GM21423 (cell line): ENCODE measurements around the gene SCYGR3.
"Not testable (repeated sequence)": the region's sequence is repeated elsewhere in the genome, so short reads cannot be mapped to it uniquely, and the experiment has no call there.

Experiments
- ATAC-seq: cut with Tn5 transposase; IDR thresholded peaks from one replicate; pipeline ENCODE4 v1.9.1; 2021; ENCODE audit warnings: mild to moderate bottlenecking, moderate library complexity; ENCODE audit not compliant: unreplicated experiment

The SCYGR3 gene

GRCh38 chr2:227614246-227614645 is 394 bp downstream of the SCYGR3 start:
- no peak for ATAC-seq

GRCh38 chr2:227613272-227613660 is 1.4 kb downstream of the SCYGR3 start:
- ATAC-seq, result no peak

- no peak for ATAC-seq
Measured at GRCh38 chr2:227612546-227613271, 1.9 kb downstream of the SCYGR3 start.

GRCh38 chr2:227610123-227610522 is 4.5 kb downstream of the SCYGR3 start:
- ATAC-seq, result no peak

GRCh38 chr2:227608561-227609338 is 5.9 kb downstream of the SCYGR3 start:
- peak; percentile 47 for ATAC-seq

GRCh38 chr2:227607941-227608340 is 6.7 kb downstream of the SCYGR3 start:
- no peak for ATAC-seq

- no peak for ATAC-seq
Measured at GRCh38 chr2:227606476-227606875, 8.2 kb downstream of the SCYGR3 start.

- no peak for ATAC-seq
Measured at GRCh38 chr2:227602358-227602757, 12.3 kb downstream of the SCYGR3 start.

- ATAC-seq, result not testable (repeated sequence)
Measured at GRCh38 chr2:227598835-227599503, 15.7 kb downstream of the SCYGR3 start, which contains the start of gene SCYGR2. SCYGR2 (plus strand) TSS chr2:227598893; CDS start chr2:227598893, 0 bp downstream.

- no peak for ATAC-seq
Measured at GRCh38 chr2:227597998-227598397, 16.6 kb downstream of the SCYGR3 start.

GRCh38 chr2:227597036-227597435 is 17.6 kb downstream of the SCYGR3 start:
- no peak for ATAC-seq

- ATAC-seq, result no peak
Measured at GRCh38 chr2:227595797-227596196, 18.8 kb downstream of the SCYGR3 start.

GRCh38 chr2:227592694-227593387 is 21.8 kb downstream of the SCYGR3 start:
- ATAC-seq, result peak; percentile 90

- no peak for ATAC-seq
Measured at GRCh38 chr2:227582369-227582768, 32.3 kb downstream of the SCYGR3 start.

- no peak for ATAC-seq
Measured at GRCh38 chr2:227579791-227580190, 34.8 kb downstream of the SCYGR3 start.

- no peak for ATAC-seq
Measured at GRCh38 chr2:227578642-227579041, 36.0 kb downstream of the SCYGR3 start.

GRCh38 chr2:227577555-227577954 is 37.1 kb downstream of the SCYGR3 start:
- ATAC-seq, result no peak

- no peak for ATAC-seq
Measured at GRCh38 chr2:227576812-227577211, 37.8 kb downstream of the SCYGR3 start.

GRCh38 chr2:227576110-227576509 is 38.5 kb downstream of the SCYGR3 start:
- no peak for ATAC-seq

GRCh38 chr2:227570615-227571014 is 44.0 kb downstream of the SCYGR3 start:
- no peak for ATAC-seq

- no peak for ATAC-seq
Measured at GRCh38 chr2:227568852-227569169, 45.8 kb downstream of the SCYGR3 start.
